ENCODE measurements around the gene GCNT2.

GCNT2 gene

GRCh38 chr6:10668126-10668917 lies 147.2 kb downstream of the GCNT2 start:
- no peak for DNase-seq

GRCh38 chr6:10676403-10676802 lies 155.3 kb downstream of the GCNT2 start:
- DNase-seq: no peak

- no peak for DNase-seq
These were observed 157.3 kb downstream of the GCNT2 start for GRCh38 chr6:10678456-10678855.

Data from NCI-H1930 (cell line).